HepG2 (cell line): ENCODE measurements around the gene ZNF865. TPM values are rescaled to one million over a fixed set of nuclear protein-coding genes. Genes with fewer than 3 reads are reported as not detected.
A peak's percentile ranks its signal among the peaks of the same experiment; 100 is the strongest.

Experiments used
- ARHGAP35 ChIP-seq: sonication (generic); formaldehyde crosslinking; IDR thresholded peaks from 2 replicates; pipeline ENCODE4 v1.9.0; 2022; ENCODE audit warnings: mild to moderate bottlenecking, inconsistent platforms, moderate library complexity, missing genetic modification reagents, borderline replicate concordance
- CHD2 ChIP-seq: IDR thresholded peaks from 2 replicates; pipeline ENCODE4 v1.6.1; 2011; ENCODE audit warnings: low read depth, low read length, improper control_type of control experiment
- DNMT1 ChIP-seq: sonication (generic); formaldehyde crosslinking; IDR thresholded peaks from 2 replicates; pipeline ENCODE4 v1.5.1; 2020; ENCODE audit warnings: mild to moderate bottlenecking, missing genetic modification reagents
- IRF9 ChIP-seq: sonication (generic); formaldehyde crosslinking; IDR thresholded peaks from 2 replicates; pipeline ENCODE4 v1.8.0; 2022; ENCODE audit warnings: missing genetic modification reagents, mild to moderate bottlenecking, borderline replicate concordance
- JUND ChIP-seq: sonication (generic); formaldehyde crosslinking; IDR thresholded peaks from 2 replicates; pipeline ENCODE4 v1.8.0; 2022; ENCODE audit warnings: mild to moderate bottlenecking, missing genetic modification reagents
- MLX ChIP-seq: IDR thresholded peaks from 2 replicates; pipeline ENCODE4 v1.6.1; 2016
- NR0B2 ChIP-seq: sonication (generic); formaldehyde crosslinking; IDR thresholded peaks from 2 replicates; pipeline ENCODE4 v1.4.0; 2020; ENCODE audit warnings: mild to moderate bottlenecking, missing genetic modification reagents
- PAF1 ChIP-seq: IDR thresholded peaks from 2 replicates; pipeline ENCODE4 v1.6.1; 2016; ENCODE audit warnings: missing genetic modification reagents, missing compliant biosample characterization
- PBX3 ChIP-seq: sonication (generic); formaldehyde crosslinking; IDR thresholded peaks from 2 replicates; pipeline ENCODE4 v1.8.1; 2023; ENCODE audit warnings: missing genetic modification reagents, inconsistent platforms, borderline replicate concordance
- POLR2AphosphoS5 ChIP-seq: IDR thresholded peaks from 2 replicates; pipeline ENCODE4 v1.6.1; 2012; ENCODE audit warnings: low read depth, low read length
- PRPF4 ChIP-seq: fragments of 200-400 bp; formaldehyde crosslinking; IDR thresholded peaks from 2 replicates; pipeline ENCODE4 v1.6.1; 2016; ENCODE audit warnings: low read length, low read depth; ENCODE audit not compliant: poor library complexity, severe bottlenecking
- RARG ChIP-seq: sonication (generic); formaldehyde crosslinking; IDR thresholded peaks from 2 replicates; pipeline ENCODE4 v1.4.0; 2020; ENCODE audit warnings: low read depth, mild to moderate bottlenecking, missing genetic modification reagents
- RELA ChIP-seq: sonication (generic); formaldehyde crosslinking; IDR thresholded peaks from 2 replicates; pipeline ENCODE4 v1.4.0; 2020; ENCODE audit warnings: missing genetic modification reagents
- REXO4 ChIP-seq: sonication (generic); formaldehyde crosslinking; IDR thresholded peaks from 2 replicates; pipeline ENCODE4 v1.8.0; 2022; ENCODE audit warnings: missing genetic modification reagents, mild to moderate bottlenecking, borderline replicate concordance
- TFAP4 ChIP-seq: sonication (generic); IDR thresholded peaks from 2 replicates; pipeline ENCODE4 v1.6.1; 2016; ENCODE audit warnings: low read depth, borderline replicate concordance
- THYN1 ChIP-seq: sonication (generic); formaldehyde crosslinking; IDR thresholded peaks from 2 replicates; pipeline ENCODE4 v1.8.1; 2023; ENCODE audit warnings: low read depth, mild to moderate bottlenecking, moderate library complexity, missing genetic modification reagents, borderline replicate concordance
- XBP1 ChIP-seq: sonication (generic); formaldehyde crosslinking; IDR thresholded peaks from 2 replicates; pipeline ENCODE4 v1.5.0; 2020; ENCODE audit warnings: missing genetic modification reagents
- ZBTB38 ChIP-seq: sonication (generic); formaldehyde crosslinking; IDR thresholded peaks from 2 replicates; pipeline ENCODE4 v1.5.1; 2020; ENCODE audit warnings: mild to moderate bottlenecking, missing genetic modification reagents
- ZC3H13 ChIP-seq: sonication (generic); formaldehyde crosslinking; IDR thresholded peaks from 2 replicates; pipeline ENCODE4 v1.8.1; 2023; ENCODE audit warnings: mild to moderate bottlenecking, missing genetic modification reagents, moderate library complexity
- ZMYM2 ChIP-seq: sonication (generic); formaldehyde crosslinking; IDR thresholded peaks from 2 replicates; pipeline ENCODE4 v1.8.0; 2022; ENCODE audit warnings: mild to moderate bottlenecking, missing genetic modification reagents
- ZNF207 ChIP-seq: fragments of 450-650 bp; IDR thresholded peaks from 2 replicates; pipeline ENCODE4 v1.6.1; 2016; ENCODE audit warnings: antibody characterized with exemption, borderline replicate concordance
- ZNF264 ChIP-seq: sonication (generic); formaldehyde crosslinking; IDR thresholded peaks from 2 replicates; pipeline ENCODE4 v1.4.0; 2020; ENCODE audit warnings: missing genetic modification reagents
- ZNF350 ChIP-seq: sonication (generic); formaldehyde crosslinking; IDR thresholded peaks from 2 replicates; pipeline ENCODE4 v1.4.0; 2020; ENCODE audit warnings: mild to moderate bottlenecking, low read depth, missing genetic modification reagents, borderline replicate concordance
- ZNF383 ChIP-seq: sonication (generic); formaldehyde crosslinking; IDR thresholded peaks from 2 replicates; pipeline ENCODE4 v1.4.0; 2020; ENCODE audit warnings: missing genetic modification reagents, mild to moderate bottlenecking, borderline replicate concordance
- ZSCAN29 ChIP-seq: sonication (generic); formaldehyde crosslinking; conservative IDR thresholded peaks from 2 replicates; pipeline ENCODE4 v1.4.0; 2020; ENCODE audit warnings: mild to moderate bottlenecking, missing genetic modification reagents
- polyA plus RNA-seq, 8 experiments: library from polyadenylated mRNA; depleted of rRNA in 3 of 8; stranded (reverse) in 7 of 8; unstranded in 1 of 8; fragments of >200 nt; fragmentation: Illumina TruSeq in 4 of 8; extraction: Trizol in 4 of 8; gene quantifications; 2 replicates each; pipeline versions ENCODE4 v1.2.1 to v1.2.3, GENCODE V29; 2011 to 2016; ENCODE audit warnings: low read depth in 4 of 8, missing spikeins in 1 of 8, mixed read lengths in 1 of 8; ENCODE audit not compliant: insufficient read depth in 1 of 8
- total RNA-seq, 5 experiments: library from RNA; depleted of rRNA; stranded (reverse); fragments of >200 nt; fragmentation: Illumina TruSeq; extraction: Trizol; gene quantifications; 2 replicates each; pipeline ENCODE4 v1.2.3, GENCODE V29; 2016; ENCODE audit warnings: low read depth in 1 of 5

Gene ZNF865
- total and polyA plus RNA-seq, 2 of the 13 experiments (the other 11 are each of a cell fraction or from before 2014, with no cell fraction given), result 0.93 to 1.0 TPM

- TF ChIP-seq NR0B2, result no peak
- no peak for TF ChIP-seq THYN1 (CRISPR knock-in tag)
- TF ChIP-seq PBX3 (CRISPR knock-in tag), result no peak
- no peak for TF ChIP-seq RARG
- no peak for TF ChIP-seq DNMT1 (CRISPR knock-in tag)
- no peak for TF ChIP-seq RELA
- TF ChIP-seq ZNF207, result no peak
- TF ChIP-seq REXO4 (CRISPR knock-in tag), result no peak
- TF ChIP-seq ZNF383 (CRISPR knock-in tag), result no peak
- TF ChIP-seq PRPF4, result no peak
- no peak for TF ChIP-seq MLX (CRISPR knock-in tag)
- no peak for TF ChIP-seq XBP1 (CRISPR knock-in tag)
- no peak for TF ChIP-seq ARHGAP35 (CRISPR knock-in tag)
- no peak for TF ChIP-seq ZBTB38 (CRISPR knock-in tag)
- no peak for TF ChIP-seq PAF1
- peak; percentile 34; the same call in 1 of the 2 replicates for TF ChIP-seq ZNF350 (CRISPR knock-in tag)
- no peak for TF ChIP-seq JUND
- TF ChIP-seq ZNF264, result no peak
- TF ChIP-seq TFAP4, result no peak
- peak; percentile 0; the same call in 1 of the 2 replicates for TF ChIP-seq ZC3H13 (CRISPR knock-in tag)
- peak; percentile 76 for TF ChIP-seq CHD2
- no peak for TF ChIP-seq IRF9 (CRISPR knock-in tag)
- TF ChIP-seq ZSCAN29, result 0 out of 2 replicates have a peak, but pooled peaks have one; percentile 69
- 0 out of 2 replicates have a peak, but pooled peaks have one; percentile 18 for TF ChIP-seq POLR2AphosphoS5
- TF ChIP-seq ZMYM2 (CRISPR knock-in tag), result no peak
Measured at GRCh38 chr19:55599842-55600661, 5.4 kb upstream of the ZNF865 start, which contains the start of gene ZNF524 (continued).
